ENCODE measurements around the gene ZNF214. TPM values are rescaled to one million over a fixed set of nuclear protein-coding genes. Genes with fewer than 3 reads are reported as not detected.

Gene ZNF214
- 1.7 TPM for polyA plus RNA-seq (2013, experiment 1 of 2; ENCODE audit: insufficient read length)
- polyA plus RNA-seq (2013, experiment 2 of 2; ENCODE audit: insufficient read length) = 1.3 TPM

- DNase-seq = peak; percentile 93
Observed at GRCh38 chr11:7020183-7020917, at the start of gene ZNF214, which contains the start of gene NLRP14. ZNF214 (minus strand) TSS chr11:7020346; CDS start chr11:7002835, 17,511 bp downstream. NLRP14 (plus strand) TSS chr11:7020479; CDS start chr11:7038587, 18,108 bp downstream.

DNA sequence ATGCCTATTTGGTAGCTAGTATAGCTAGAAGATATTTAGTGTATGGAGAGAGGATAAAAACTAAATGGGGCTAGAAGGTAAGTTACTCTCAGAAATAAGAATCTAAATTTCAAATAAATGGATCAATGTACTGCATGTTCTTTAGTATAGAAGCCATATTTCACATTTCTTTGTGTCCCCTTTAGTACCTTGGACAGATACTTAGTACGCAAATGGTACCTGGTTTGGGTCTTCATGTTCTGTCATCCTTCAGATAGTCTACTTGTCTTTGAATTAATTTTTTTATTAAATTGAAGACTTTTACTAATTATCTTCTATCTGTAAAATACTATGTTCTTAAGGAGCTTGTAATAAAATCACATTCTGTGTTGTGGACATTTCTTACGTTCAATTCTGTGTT lies 42.4 kb upstream of the ZNF214 start:
- DNase-seq = no peak

DNA sequence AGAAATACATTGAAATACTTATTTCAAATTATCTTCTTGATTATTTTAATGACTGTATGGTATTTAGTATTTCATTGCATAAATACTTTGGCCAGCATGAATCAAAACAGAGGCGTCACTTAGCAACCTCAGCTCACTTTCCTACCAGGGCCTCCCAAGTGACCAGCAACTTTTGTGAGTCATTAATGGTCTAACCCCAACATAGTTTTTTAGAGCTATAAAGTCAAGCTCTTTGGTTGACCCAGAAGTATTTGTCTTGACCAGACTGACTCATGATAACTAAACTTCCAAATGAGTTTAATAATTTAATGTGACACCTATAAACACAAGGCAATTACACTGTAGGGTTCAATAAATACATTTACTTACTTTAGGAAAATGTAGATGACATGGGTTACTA lies 40.7 kb upstream of the ZNF214 start:
- peak; percentile 8 for DNase-seq

- DNase-seq = no peak
Observed at GRCh38 chr11:7057641-7058040, 37.5 kb upstream of the ZNF214 start.

GRCh38 chr11:7056828-7057513 lies 36.8 kb upstream of the ZNF214 start:
- DNase-seq = no peak

GRCh38 chr11:7050191-7050590 lies 30.0 kb upstream of the ZNF214 start:
- DNase-seq = no peak

DNA sequence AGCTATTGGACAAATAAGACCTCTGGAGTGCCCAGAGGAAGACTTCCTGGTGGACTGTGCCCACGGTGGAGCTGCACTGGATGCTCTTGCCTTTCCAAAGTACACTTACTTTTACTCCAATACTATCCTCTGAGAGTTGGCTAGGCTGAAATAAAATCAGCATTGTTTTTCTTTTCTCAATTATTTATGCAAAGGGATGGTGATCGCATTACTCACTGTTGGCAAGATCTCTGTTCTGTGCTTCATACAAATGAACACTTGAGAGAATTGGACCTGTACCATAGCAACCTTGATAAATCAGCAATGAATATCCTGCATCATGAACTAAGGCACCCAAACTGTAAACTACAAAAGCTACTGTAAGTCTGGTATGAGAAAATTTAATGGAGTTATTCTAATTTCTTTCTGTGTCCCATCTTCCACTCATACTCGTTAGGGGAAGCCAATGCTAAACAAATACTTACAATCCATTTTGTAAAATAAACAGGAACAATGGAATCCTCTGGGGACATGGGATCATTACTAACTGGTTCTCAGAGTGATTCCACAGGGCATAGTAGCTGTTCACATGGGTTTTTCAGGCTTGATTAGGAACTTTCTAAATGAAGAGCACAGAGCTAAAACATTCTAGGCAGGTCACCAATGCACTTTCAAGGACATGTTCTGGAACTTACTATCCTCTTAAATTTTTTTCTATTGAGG lies 26.5 kb upstream of the ZNF214 start:
- DNase-seq = no peak

DNA sequence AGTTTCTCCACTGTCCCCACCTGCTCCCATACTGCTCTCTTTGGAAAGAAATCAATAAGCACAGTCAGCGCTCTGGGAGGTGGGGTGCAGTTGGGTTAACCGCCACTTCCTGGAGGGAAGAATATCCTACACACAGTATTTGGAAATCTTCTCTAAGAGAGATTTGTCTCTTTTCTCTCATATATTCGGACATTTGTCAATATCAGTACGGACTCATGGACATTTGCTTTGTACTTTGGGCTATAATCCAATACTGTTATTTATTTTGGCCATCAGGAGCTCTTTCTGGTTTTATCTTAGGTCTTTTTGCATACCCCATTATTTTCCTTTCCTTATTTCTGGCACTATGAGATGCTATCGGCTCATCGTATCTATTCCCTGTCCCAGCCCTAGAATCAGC lies 13.9 kb upstream of the ZNF214 start:
- no peak for DNase-seq

GRCh38 chr11:7032692-7033091 lies 12.5 kb upstream of the ZNF214 start:
- no peak for DNase-seq

- no peak for DNase-seq
Observed at GRCh38 chr11:7031471-7031871, 11.3 kb upstream of the ZNF214 start.

- DNase-seq = no peak
Observed at GRCh38 chr11:7030836-7031235, 10.7 kb upstream of the ZNF214 start.

GRCh38 chr11:7028141-7028540 lies 8.0 kb upstream of the ZNF214 start:
- DNase-seq = no peak

GRCh38 chr11:7021318-7021717 lies 1.2 kb upstream of the ZNF214 start:
- no peak for DNase-seq

GRCh38 chr11:7019500-7020182 lies 505 bp downstream of the ZNF214 start:
- DNase-seq = peak; percentile 17

DNA sequence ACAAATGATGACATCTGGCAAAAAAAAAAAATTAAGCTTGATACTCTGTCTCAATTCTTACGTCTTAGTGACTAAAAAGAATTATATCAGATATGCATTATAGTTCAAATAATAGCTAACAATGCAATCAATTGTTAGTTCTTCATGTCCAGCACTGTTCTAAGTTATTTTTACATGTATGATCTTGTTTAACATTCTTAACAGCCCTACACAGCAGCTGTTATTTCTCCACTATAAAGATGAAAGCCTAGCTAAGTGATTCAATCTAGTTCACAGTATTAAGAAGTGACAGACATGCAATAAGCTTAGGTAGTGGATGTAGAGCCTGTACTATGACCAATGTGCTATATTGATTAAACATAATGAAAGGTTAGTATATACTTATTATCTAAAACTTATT lies 4.1 kb downstream of the ZNF214 start:
- no peak for DNase-seq

DNA sequence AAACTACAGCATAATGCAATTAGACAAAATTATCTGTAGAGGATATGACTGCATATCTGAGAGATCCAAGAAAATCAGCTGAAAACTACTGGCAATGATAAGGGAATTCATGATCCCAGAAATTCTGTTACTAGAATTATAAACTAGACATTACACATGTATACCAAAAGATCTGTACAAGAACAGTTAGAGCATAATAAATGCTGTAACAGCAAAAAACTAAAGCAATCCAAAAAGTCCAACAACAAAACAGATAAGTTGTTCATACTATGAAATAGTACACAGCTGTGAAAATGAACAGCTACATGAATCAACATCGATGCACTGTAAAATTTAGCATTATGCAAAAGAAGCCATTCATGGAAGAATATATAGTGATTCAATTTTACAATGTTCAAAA lies 6.0 kb downstream of the ZNF214 start:
- no peak for DNase-seq

- DNase-seq = peak; percentile 18
Observed at GRCh38 chr11:7004482-7004881, 15.7 kb downstream of the ZNF214 start.

DNA sequence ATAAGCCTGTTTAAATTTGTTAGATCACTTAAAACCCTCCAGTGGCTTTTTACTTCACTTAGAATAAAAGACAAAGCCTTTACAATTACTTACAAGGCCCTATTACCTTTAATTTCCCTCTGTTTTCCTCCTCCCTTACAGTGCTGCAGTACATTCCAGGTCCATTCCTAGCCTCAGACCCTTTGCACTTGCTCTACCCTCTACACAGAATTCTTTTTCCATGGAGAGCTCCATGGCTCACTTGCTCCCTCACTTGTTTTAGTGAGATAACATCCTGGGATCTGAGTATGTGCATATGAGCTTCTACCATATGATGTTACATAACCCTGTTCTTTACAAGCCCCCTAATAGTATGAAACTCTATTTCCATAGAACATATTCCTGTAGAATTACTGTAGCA lies 24.4 kb downstream of the ZNF214 start:
- no peak for DNase-seq

- peak; percentile 79 for DNase-seq
Observed at GRCh38 chr11:6992457-6993417, 27.4 kb downstream of the ZNF214 start.

DNA sequence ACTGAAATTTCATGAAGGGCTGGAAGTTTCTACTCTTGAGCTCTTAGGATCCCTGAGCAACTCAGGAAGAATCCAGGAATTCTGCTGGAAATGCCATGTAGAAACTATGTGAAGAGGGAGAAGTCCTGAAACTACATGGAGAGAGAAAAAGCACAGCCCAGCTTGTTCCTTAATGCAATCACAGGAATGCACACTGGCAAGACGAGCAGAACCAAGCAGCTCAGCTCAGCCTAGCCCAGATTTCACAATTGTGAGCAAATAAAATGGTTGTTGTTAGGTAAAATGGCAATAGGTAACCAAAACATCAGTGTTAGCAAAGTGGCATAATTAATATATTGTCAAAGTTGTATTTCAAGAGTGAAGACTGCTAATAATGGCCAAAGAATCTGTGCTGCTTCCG lies 28.1 kb downstream of the ZNF214 start:
- DNase-seq = peak; percentile 47

DNA sequence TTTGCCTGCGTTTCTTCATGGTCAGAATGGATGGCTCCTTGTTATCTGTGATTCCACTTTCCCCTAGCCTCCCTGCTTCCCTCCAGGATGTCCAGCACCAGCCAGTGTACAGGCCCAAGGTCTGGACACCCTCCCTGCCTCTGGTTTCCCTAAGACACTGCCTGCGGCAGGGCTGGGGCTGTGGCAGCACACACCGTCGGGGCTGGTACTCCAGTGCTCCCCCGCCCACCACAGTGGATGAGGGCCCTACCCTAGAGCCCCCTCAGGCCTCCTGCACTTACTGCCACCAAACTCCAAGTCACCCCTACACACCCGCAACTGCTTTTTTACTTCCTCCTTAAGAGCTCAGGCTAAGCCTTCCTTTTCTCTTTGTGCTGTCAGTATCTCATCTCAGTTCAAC lies 28.9 kb downstream of the ZNF214 start:
- DNase-seq = no peak

DNA sequence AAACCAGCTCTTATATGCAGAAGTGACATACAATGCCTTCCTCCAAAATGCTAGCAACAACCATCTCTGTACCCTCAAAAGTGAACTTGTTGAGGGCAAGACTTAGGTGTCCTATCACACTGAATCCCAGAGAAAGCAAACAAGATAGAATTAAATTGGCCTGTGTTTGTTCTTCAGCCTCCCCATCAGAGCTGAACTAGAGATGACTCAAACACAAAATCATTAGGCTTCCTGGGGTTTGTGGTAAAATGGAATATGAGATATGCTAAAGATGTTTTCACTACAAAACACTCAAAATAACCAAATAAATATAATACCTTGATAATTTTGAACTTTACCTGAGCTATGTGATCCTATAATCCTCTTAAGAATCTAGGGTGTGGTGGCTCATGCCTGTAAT lies 31.6 kb downstream of the ZNF214 start:
- DNase-seq = peak; percentile 37

Data from fibroblast of skin of scalp (primary cell).